Kidney (tissue), 14 donors: ENCODE data around the gene SPI1. TPM values are rescaled to one million over a fixed set of nuclear protein-coding genes. Genes with fewer than 3 reads are reported as not detected.
A peak's percentile ranks its signal among the peaks of the same experiment; 100 is the strongest.

Experiments
- DNase-seq, 5 donors: peaks; one replicate each; pipeline ENCODE4 v3.0.0-alpha.2; 2013 to 2020
- FAIRE-seq: peaks from 2 replicates; lab custom pipeline; 2012; peaks lifted over from hg19 to GRCh38; lab: Jason Lieb, UNC
- H3K27ac ChIP-seq, 2 donors: one replicate each; pipeline ENCODE4 v1.7.0; 2013; ENCODE audit warnings: low read depth in 2 of 2, low read length in 2 of 2, inconsistent platforms in 1 of 2
- H3K27me3 ChIP-seq: one replicate; pipeline ENCODE4 v1.7.1; 2013; ENCODE audit warnings: low read length, inconsistent platforms; ENCODE audit not compliant: control insufficient read depth, insufficient read depth
- H3K36me3 ChIP-seq, 3 donors: one replicate each; pipeline versions ENCODE4 v1.7.0 to v1.7.1; 2013; ENCODE audit warnings: low read length in 3 of 3, control low read depth in 1 of 3, inconsistent platforms in 1 of 3; ENCODE audit not compliant: insufficient read depth in 3 of 3, control insufficient read depth in 2 of 3
- H3K4me1 ChIP-seq, 3 donors: one replicate each; pipeline versions ENCODE4 v1.7.0 to v1.7.1; 2013; ENCODE audit warnings: low read length in 3 of 3, inconsistent platforms in 1 of 3, low read depth in 1 of 3; ENCODE audit not compliant: control insufficient read depth in 2 of 3, insufficient read depth in 2 of 3
- H3K4me3 ChIP-seq, 3 donors: one replicate each; pipeline versions ENCODE4 v1.7.0 to v1.8.1; 2013; ENCODE audit warnings: low read length in 3 of 3, control low read depth in 1 of 3, inconsistent platforms in 1 of 3
- H3K9ac ChIP-seq, 3 donors: one replicate each; pipeline versions ENCODE4 v1.7.0 to v1.7.1; 2013; ENCODE audit warnings: low read length in 3 of 3, control low read depth in 1 of 3, inconsistent platforms in 1 of 3
- H3K9me3 ChIP-seq, 3 donors: one replicate each; pipeline versions ENCODE4 v1.7.0 to v1.7.1; 2013; ENCODE audit warnings: low read length in 3 of 3, control low read depth in 1 of 3, inconsistent platforms in 1 of 3; ENCODE audit not compliant: control insufficient read depth in 2 of 3, insufficient read depth in 1 of 3
- intact Hi-C: fragments of 100-400 bp; cut with DNase I; formaldehyde crosslinking; loops from one replicate; pipeline ENCODE4 v1.11.1; 2022
- polyA plus RNA-seq: library from polyadenylated mRNA; stranded (reverse); fragments of 350-450 nt; fragmentation: Illumina TruSeq; extraction: RNeasy Lipid Tissue Mini Kit (QIAGEN cat#74804); gene quantifications from one replicate; pipeline ENCODE4 v1.2.3, GENCODE V29; 2014; ENCODE audit warnings: low read depth, low replicate concordance; ENCODE audit not compliant: insufficient read depth
- total RNA-seq: library from RNA; stranded (reverse); fragmentation: NEBNext Ultra II Directional; extraction: Animal tissue kit (Norgen Biotek cat#: 25700); gene quantifications from one replicate; pipeline ENCODE4 v1.2.1, GENCODE V29; 2021
- TF ChIP-seq, protein P1 (sequence below): IDR thresholded peaks from 3 replicates; pipeline ENCODE4 v1.5.1; 2012; ENCODE audit warnings: mild to moderate bottlenecking, moderate library complexity, borderline replicate concordance; ENCODE audit not compliant: insufficient read depth; ENCODE audit errors: extremely low read depth
- donor health status: control.
- donor health status: control.
- donor health status: control.
- donor health status: control.
- donor health status: control.
- donor health status: DM: yes; HTN: yes; CAD: no.
- donor health status: Normal renal cell carcinoma (clear cell type).

The SPI1 gene
- total and polyA plus RNA-seq, 2 donors from 2014 or later, result 7.3 to 39.8 TPM

DNA sequence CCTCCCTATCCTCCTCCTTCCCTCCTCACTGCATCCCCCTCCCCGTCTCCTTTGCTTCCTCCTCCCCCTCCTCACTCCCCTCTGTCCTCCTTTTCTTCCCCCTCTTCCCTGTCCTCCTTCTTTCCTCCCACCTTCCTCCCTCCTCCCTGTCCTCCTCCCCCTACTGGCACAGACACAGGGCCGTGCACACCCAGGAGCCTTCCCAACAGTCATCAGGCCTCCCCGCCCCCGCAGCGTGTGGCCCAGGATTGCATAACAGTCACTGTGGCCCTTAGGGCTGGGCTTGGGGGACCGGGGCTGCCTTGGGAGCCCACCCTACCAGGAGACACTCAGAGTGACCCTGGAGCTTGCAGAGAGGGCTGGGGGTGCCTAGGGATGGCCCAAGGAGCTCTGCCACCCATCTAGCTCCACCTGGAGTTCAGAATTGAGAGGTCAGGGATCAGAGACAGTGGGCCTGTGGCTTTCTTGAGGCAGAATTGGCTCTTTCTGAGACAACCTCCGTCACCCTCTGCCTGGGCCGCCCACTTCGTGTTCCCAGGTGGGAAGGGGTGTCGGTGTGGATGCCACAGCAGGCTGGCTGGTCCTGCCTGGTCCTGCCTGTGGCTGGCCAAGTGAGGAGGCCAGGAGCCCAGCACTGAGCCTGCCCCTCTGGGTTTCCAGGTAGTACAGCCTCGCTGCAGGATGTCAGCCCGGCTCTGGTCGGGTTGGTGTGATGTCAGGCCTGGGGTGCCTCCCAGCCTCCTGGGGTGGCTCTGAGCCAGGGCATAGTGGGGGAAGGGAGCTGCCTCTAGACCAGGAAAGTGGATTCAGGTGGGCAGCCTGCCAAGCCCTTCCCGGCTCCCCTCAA is 1.6 kb downstream of the SPI1 start:
- TF ChIP-seq, protein P1, sequence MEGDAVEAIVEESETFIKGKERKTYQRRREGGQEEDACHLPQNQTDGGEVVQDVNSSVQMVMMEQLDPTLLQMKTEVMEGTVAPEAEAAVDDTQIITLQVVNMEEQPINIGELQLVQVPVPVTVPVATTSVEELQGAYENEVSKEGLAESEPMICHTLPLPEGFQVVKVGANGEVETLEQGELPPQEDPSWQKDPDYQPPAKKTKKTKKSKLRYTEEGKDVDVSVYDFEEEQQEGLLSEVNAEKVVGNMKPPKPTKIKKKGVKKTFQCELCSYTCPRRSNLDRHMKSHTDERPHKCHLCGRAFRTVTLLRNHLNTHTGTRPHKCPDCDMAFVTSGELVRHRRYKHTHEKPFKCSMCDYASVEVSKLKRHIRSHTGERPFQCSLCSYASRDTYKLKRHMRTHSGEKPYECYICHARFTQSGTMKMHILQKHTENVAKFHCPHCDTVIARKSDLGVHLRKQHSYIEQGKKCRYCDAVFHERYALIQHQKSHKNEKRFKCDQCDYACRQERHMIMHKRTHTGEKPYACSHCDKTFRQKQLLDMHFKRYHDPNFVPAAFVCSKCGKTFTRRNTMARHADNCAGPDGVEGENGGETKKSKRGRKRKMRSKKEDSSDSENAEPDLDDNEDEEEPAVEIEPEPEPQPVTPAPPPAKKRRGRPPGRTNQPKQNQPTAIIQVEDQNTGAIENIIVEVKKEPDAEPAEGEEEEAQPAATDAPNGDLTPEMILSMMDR, result no peak
- DNase-seq, result peak in 3 of 5 donors; percentile 37 to 82 (median 52)
- intact Hi-C loops, result loop anchor here (10.0 kb wide), 1 partner anchor 78 kb away; no protein-coding TSS in a partner anchor

DNA sequence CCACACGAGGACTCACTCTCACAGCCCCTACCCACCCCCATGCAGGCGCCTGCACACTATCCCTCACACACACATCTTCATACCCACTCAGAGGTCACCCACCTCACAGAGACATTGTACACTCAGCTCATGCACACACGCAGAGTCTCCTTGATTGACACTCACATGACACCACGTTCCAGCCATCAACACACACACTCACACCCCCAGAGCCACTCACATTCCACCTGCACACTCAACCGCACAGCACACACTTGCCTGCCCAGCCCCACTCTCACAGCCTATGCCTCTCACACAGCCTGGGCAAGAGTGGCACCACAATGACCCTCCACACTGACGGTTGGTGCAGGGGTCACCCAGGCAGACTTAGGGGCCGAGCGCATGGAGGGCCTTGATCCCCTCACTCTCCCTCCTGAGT is 2.2 kb downstream of the SPI1 start:
- TF ChIP-seq, protein P1, result no peak
- FAIRE-seq, result no peak
- no peaks in the 10 kb centered on the region for H3K36me3 ChIP-seq
- peak; percentile 65 to 83 (median 79) for DNase-seq
- H3K9me3 ChIP-seq, result peaks cover 0 to 2% (median 0%) of the 10 kb centered on the region in 3 donors
- no peak overlapping the region for H3K27ac ChIP-seq
- H3K4me1 ChIP-seq, result peaks cover 0 to 3% (median 0%) of the 10 kb centered on the region in 3 donors
- H3K27me3 ChIP-seq, result no peaks in the 10 kb centered on the region
- intact Hi-C loops, result loop anchor here (10.0 kb wide), 1 partner anchor 79 kb away; no protein-coding TSS in a partner anchor
- H3K9ac ChIP-seq, result no peak overlapping the region
- H3K4me3 ChIP-seq, result peak overlapping the region in 2 of 3 donors; percentile 11 to 23

More for the DNA sequence above, 1.6 kb downstream of the SPI1 start:
- Histone ChIP-seq H3K9me3 (peaks cover 0 to 2% (median 0%) of the 10 kb centered on the region in 3 donors), H3K27ac (no peak overlapping the region), H3K27me3 (no peaks in the 10 kb centered on the region), H3K9ac (no peak overlapping the region), H3K4me1 (peaks cover 0 to 3% (median 0%) of the 10 kb centered on the region in 3 donors), H3K4me3 (no peak overlapping the region), H3K36me3 (no peaks in the 10 kb centered on the region)
- no peak for FAIRE-seq

DNA sequence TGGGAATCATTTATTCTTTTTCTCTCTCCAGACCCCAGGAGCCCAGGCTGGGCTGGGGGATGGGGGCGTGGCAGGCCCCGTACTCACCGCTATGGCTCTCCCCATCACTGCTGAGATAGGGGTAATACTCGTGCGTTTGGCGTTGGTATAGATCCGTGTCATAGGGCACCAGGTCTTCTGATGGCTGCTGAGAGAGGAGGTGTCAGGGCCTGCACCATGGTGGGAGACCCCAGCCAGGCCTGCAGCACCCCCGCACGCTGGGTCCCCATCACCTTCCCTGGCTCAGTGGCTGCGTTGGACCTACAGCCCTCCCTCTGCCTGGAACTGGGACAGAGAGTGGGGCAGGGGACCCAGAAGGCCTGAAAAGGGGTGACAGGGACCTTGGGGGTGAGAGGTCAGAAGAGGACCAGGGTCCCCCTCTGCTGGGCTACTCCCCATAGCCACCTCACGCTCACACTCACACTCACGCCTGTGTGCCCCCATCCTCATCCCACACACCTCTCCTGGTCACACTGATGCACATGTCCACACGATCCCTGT is 2.7 kb downstream of the SPI1 start:
- Histone ChIP-seq H3K9ac (no peak overlapping the region), H3K4me3 (peak overlapping the region in 1 of 3 donors; percentile 11), H3K27ac (no peak overlapping the region), H3K4me1 (peaks cover 0 to 3% (median 0%) of the 10 kb centered on the region in 3 donors), H3K27me3 (no peaks in the 10 kb centered on the region), H3K36me3 (no peaks in the 10 kb centered on the region), H3K9me3 (peaks cover 0 to 2% (median 0%) of the 10 kb centered on the region in 3 donors)
- FAIRE-seq (no peak), DNase-seq (peak in 1 of 5 donors; percentile 61)
- TF ChIP-seq, protein P1, result no peak
- intact Hi-C loops, result loop anchor here (10.0 kb wide), 1 partner anchor 79 kb away; no protein-coding TSS in a partner anchor
